HG03175 (cell line): ENCODE data around the gene HRH2.

Source experiments
- ATAC-seq: cut with Tn5 transposase; IDR thresholded peaks from one replicate; pipeline ENCODE4 v1.9.1; 2021; ENCODE audit warnings: mild to moderate bottlenecking, moderate library complexity; ENCODE audit not compliant: unreplicated experiment

The HRH2 gene

GRCh38 chr5:175690586-175690985 lies 32.7 kb downstream of the HRH2 start:
- no peak for ATAC-seq

- no peak for ATAC-seq
Observed at GRCh38 chr5:175691761-175692160, 33.9 kb downstream of the HRH2 start.

- ATAC-seq = no peak
Observed at GRCh38 chr5:175692235-175692995, 34.5 kb downstream of the HRH2 start.

GRCh38 chr5:175692996-175693710 lies 35.3 kb downstream of the HRH2 start:
- no peak for ATAC-seq

- ATAC-seq = no peak
Observed at GRCh38 chr5:175693741-175694140, 35.9 kb downstream of the HRH2 start.

GRCh38 chr5:175694371-175695160 lies 36.7 kb downstream of the HRH2 start:
- ATAC-seq = no peak

- no peak for ATAC-seq
Observed at GRCh38 chr5:175695161-175696126, 37.6 kb downstream of the HRH2 start.

- no peak for ATAC-seq
Observed at GRCh38 chr5:175696139-175696854, 38.4 kb downstream of the HRH2 start.

- no peak for ATAC-seq
Observed at GRCh38 chr5:175696855-175697198, 39.0 kb downstream of the HRH2 start.

- ATAC-seq = no peak
Observed at GRCh38 chr5:175697846-175698245, 40.0 kb downstream of the HRH2 start.

- ATAC-seq = no peak
Observed at GRCh38 chr5:175698401-175699115, 40.7 kb downstream of the HRH2 start.

GRCh38 chr5:175700991-175701390 lies 43.1 kb downstream of the HRH2 start:
- no peak for ATAC-seq

GRCh38 chr5:175701797-175702196 lies 43.9 kb downstream of the HRH2 start:
- ATAC-seq = no peak

- ATAC-seq = no peak
Observed at GRCh38 chr5:175706499-175706898, 48.6 kb downstream of the HRH2 start.

- no peak for ATAC-seq
Observed at GRCh38 chr5:175707751-175708375, 50.0 kb downstream of the HRH2 start.

GRCh38 chr5:175709276-175709781 lies 51.5 kb downstream of the HRH2 start:
- ATAC-seq = no peak

- ATAC-seq = no peak
Observed at GRCh38 chr5:175710326-175710725, 52.5 kb downstream of the HRH2 start.

- ATAC-seq = no peak
Observed at GRCh38 chr5:175711031-175711430, 53.2 kb downstream of the HRH2 start.
